GM19463 (cell line): ENCODE data around the gene DNAJC18.
"Not testable (repeated sequence)": the region's sequence is repeated elsewhere in the genome, so short reads cannot be mapped to it uniquely, and the experiment has no call there.

Experiments used
- ATAC-seq: cut with Tn5 transposase; IDR thresholded peaks from one replicate; pipeline ENCODE4 v1.9.1; 2021; ENCODE audit warnings: mild to moderate bottlenecking, moderate library complexity; ENCODE audit not compliant: unreplicated experiment

Gene DNAJC18

DNA sequence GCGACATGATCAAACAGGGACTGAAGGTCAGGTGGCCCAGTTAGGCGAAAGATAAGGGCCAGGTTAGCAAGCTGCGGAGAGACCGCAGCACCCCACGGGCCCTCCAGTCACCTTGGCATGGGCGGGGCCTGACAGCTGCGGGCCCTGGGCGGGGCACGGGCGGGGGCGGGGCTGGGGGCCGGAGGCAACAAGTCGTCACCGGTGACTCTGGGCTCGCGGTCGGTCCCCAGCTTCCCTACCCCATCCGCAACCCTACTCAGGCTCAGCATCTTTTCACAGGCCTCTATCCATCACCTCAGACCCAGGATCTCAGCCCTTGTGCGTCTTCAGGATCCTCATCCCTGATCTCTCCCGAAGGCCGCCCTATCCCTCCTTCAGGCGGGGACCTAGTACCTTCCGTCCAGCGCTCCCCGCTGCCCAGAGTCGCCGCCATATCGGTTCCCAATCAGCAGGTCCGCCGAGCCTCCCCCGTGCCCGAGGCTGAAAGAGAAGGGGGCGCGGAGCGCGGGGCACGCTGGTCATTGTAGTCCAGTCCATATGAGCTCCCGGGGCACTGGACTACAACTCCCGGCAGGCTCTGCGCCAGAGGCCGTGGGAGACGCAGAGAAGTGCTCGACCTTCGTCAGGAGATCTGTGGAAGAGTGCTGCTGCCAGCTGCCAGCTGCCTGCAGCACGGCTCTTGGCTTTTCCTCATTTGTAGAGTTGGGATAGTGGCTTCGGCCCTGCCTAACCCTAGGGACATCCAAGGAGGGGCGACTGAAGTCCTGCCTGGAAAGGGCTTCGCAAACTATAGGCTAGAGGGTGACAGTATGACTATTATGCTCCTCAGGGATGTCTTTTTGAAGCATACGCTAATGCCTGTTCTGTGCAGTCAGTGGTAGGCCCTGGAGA, at the start of gene DNAJC18:
Gene DNAJC18, minus strand, starts transcription at position 513 of the 891 bp plus-strand sequence. Its CDS starts 80 bp downstream, at position 433.
- ATAC-seq: peak; percentile 79

DNA sequence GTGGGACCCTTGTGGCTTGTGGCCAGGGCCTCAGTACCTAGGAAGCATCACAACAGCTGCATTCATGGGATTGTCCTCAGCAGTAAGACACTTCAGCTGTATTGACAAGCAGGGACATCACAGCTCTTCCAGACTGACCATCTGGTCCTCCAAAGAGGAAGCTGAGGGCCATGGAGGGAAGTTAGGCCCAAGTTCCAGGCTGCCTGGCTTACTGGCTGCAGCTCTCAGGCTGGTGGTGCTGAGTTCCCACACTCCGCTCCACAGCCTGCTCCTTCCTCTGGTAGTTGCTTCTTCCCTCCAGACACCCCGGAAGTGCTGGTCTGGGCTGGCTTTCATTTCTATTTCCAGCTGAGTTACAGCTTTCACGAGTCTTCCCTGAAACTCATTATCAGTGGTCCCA, 48.9 kb upstream of the DNAJC18 start:
- ATAC-seq: no peak

DNA sequence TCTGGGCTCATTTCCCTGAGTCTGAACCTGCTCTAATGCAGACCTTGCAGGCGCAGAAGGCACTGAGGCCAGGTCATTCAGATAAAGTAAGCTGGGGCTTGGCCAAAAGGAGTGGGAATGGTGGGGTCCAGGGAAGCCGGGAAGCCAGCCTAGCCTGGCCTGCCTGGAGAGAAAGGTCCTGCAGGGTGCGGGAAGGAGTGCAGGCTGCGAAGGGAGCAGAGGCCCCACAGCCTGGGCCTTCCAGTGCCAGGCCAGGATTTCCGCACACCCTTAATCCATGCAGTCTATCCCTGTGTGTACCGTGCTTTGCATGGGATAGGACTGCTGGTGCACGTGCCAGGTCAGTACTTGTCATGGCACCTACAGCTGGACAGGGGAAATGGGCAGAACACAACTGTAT, 46.9 kb upstream of the DNAJC18 start:
- ATAC-seq: no peak

DNA sequence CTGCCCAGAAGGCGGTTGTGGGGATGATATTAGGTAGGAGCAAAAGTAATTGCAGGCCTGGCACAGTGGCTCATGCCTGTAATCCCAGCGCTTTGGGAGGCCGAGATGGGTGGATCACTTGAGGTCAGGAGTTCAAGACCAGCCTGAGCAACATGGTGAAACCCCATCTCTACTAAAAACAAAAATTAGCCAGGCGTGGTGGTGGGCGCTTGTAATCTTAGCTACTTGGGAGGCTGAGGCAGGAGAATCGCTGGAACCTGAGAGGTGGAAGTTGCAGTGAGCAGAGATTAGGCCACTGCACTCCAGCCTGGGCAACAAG, 43.5 kb upstream of the DNAJC18 start:
- not testable (repeated sequence) for ATAC-seq

DNA sequence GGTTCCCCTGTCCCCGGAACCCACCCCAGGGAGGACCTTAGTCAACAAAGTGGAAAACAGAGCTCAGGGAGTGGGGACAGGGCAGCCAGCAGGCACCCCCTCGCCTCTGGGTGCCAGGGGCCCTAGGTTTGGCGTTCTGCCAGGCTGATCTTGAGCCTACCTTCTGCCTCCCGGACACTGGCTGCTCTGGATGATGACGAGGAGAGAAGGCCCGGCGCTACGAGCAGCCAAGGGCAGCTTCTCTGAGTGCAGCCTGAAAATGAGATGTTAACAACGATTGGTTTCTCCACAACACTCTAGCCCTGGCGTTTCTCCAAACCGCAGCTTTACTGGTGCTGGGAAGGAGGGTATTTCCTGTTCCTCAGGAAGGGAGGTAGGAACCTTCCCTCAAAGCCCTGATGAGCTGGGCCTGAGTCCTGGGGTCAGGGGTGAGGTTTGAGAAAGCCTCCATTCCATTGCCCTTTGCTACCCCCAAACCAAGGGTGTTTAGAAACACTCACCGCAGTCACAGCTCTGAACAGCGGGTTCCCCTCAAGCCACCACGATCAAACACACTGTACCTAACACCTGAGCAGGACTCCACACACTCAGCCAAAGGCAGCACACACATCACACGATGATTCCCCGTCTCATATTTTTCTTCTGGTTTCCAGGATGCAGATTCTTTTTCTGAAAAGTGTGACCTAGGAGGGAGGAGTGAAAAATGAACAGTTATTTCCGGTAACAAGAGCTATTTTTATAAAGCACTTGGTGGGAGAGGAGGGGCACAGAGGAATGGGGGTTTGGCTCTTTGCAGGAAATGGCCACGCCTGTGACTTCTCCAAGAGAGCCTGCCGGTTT, 42.9 kb upstream of the DNAJC18 start, which contains the start of gene STING1:
Gene STING1, minus strand, starts transcription at position 709 of the 840 bp plus-strand sequence. CDS start 1,054 bp downstream, outside the sequence.
- ATAC-seq: no peak

DNA sequence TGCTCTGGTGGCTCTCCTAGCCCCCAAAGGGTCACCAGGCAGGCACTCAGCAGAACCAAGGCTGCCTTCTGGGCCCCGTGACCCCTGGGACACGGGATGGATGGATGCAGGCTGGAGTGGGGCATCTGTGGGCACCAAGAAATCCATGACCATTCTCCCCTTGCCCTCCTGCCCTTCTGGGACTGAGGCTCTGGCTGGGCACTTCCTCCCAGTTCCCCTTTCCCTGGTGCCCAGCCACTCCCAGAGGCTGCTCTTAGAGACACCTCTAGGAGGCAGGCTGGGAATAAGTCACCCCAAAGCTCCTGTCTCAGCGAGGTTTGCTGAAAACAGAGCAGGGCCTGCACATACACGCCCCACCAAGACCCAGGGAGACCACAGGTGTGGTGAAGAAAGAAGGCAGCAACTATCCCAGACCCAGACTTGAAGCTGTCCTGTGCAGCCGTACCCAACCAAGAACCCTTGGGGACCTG, 42.3 kb upstream of the DNAJC18 start:
- ATAC-seq: no peak

DNA sequence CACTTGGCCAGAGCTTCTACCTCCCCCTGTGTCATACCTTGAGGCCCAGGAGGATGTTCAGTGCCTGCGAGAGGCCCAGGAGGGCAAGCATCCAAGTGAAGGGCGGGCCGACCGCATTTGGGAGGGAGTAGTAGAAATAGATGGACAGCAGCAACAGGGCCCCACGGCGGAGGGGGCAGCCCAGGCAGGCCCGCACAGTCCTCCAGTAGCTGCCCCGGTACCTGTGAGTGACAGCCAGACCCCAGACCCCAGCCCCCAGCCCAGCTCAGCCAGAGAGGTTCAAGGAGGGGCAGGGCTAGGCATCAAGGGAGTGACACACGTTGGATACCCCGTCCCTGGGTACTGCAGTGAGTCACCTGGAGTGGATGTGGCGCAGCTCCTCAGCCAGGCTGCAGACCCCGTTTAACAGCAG, 41.8 kb upstream of the DNAJC18 start:
- no peak for ATAC-seq

DNA sequence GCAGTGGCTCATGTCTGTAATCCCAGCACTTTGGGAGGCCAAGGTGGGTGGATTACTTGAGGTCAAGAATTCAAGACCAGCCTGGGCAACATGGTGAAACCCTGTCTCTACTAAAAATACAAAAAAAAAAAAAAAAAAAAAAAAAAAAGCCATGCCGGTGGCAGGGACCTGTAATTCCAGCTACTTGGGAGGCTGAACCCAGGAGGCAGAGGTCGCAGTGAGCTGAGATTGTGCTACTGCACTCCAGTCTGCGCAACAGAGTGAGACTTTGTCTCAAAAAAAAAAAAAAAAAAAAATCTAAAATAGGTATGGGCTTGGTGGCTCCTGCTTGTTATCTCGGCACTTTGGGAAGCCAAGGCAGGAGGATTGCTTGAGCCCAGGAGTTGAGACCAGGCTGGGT, 40.4 kb upstream of the DNAJC18 start:
- ATAC-seq: not testable (repeated sequence)

DNA sequence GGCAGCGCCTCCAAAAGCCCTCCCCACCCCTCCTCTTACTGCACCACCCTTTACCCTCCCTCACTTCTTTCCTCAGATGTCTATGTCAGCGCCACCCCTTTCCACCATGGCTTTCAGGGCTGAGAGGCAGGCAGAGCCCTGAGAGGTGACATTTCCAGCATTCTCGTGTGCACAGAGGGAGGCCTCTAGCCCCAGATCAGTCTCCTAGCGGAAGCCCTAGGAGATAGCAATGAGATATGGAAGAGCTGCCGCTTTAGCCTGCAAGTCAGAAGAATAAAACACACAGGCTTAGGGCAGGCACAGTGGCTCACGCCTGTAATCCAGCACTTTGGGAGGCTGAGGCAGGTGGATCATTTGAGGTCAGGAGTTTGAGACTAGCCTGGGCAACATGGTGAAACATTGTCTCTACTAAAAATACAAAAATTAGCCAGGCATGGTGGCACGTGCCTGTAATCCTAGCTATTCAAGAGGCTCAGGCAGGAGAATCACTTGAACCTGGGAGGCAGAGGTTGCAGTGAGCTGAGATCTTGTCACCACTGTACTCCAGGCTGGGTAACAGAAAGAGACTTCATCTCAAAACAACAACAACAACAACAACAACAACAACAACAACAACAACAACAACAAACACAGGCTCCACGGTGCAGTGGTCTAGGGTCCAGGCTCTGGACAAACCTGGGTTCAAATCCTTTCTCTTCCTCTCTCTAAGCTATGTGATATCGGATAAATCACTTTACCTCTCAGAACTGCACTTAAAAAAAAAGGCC, 39.5 kb upstream of the DNAJC18 start:
- ATAC-seq: not testable (repeated sequence)

DNA sequence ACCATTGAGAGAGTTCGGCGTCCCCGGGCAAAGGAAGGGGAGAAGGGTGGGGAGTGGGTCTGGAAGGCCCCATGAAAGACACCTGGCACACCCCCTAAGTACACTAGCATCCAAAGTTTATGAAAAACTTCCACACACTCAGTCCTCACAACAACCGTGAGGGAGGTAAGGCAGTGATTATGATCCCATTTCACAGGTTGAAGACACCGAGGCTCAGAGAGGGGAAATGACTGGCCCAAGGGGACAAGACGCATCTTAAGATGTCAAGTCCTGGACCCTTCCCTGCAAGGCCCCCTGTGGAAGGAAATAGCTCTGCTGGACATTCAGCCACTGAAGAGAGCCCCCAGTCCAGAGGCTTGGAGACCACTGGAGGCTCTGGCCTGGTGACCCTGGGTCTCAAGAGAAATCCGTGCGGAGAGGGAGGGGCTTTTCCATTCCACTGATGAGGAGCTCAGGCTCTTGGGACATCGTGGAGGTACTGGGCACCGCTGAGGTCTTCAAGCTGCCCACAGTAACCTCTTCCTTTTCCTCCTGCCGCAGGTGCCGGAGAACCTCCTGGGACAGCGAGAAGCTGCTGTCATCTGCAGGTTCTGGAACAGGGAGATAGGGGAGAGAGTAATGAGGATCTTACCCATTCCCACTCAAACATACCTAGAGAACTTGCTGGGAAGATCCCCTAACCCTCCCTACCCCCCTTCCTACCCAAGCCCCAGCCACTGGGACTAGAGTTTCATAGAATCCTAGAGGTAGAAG, 36.7 kb upstream of the DNAJC18 start:
- no peak for ATAC-seq

DNA sequence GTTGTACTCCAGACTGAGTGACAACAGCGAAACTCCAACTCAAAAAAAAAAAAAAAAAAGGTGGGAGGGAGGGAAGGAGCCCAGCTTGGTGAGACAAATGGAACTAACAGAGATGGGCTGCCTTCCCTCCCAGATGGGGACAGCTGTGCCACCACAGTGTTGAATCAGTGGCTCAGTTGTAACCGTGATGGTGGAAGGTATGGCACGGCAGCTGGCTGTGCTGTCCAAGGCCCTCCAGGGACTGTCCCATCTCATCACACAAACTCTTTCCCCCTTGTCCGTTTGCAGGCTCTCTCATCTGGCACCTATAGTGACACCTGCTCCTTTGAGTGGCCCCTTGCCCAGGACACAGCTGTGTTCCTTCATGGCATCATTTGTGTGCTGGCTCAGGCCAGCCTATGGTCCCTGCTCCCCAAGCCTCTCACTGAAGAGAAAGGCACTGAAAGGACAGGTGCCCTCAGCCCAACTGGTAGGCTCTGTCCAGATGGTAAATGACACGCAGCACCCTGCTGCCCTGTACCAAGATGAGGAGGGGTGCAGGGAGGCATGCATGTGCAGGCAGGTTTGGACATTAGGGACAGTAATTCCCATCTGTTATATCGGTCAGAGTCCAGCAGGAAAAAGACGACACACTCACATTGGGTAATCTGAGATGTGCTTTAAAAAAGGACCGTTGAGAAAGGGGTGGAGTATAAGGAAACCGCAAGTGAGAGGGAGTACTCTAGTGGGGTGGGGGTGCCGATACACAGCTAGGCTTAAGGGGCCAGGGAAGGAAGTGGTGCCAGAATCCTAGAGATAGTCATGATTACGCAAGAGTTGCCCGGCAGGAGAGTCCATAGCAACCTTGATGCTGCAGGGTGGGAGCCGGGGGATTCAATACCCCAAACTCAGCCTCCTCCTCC, 35.8 kb upstream of the DNAJC18 start:
- ATAC-seq: no peak

DNA sequence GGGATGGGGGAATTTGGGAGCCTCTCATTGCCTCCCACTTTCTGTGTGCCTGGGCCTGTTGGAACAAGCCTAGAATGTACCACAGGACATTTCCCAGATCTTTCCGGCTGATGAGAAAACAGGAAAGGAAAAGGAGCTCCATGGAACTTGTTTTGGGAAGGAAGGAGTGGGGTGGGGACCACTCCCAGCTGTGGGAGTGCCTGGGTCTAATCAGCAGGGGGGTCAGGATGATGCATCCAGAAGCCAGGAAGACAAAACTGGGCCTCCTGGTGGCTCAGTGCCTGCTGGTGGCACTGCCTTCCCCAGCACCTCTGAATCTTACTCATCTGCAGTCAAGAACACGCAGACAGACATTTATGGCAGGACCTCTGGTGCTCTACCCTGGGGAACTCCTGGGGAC, 34.2 kb upstream of the DNAJC18 start:
- ATAC-seq: no peak

DNA sequence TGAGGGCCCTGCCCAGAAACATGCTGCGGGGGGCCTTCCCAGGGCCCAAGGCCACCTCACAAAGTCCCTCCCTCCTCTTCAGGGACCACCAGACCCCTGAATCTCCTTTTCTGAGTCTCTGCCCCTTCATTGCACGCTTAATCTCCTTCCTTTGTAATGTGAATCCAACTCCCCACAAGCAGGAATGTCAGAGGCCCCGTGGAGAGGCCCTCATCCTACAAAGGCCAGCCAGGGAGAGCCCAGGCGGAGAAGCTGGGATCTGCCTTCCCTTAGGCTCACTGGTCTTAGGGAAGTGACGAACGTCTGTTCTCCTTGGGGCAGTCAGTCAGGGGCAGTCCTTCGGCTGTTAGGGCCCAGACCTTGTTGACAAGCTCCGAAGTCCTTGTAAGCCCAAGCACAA, 33.8 kb upstream of the DNAJC18 start:
- no peak for ATAC-seq

DNA sequence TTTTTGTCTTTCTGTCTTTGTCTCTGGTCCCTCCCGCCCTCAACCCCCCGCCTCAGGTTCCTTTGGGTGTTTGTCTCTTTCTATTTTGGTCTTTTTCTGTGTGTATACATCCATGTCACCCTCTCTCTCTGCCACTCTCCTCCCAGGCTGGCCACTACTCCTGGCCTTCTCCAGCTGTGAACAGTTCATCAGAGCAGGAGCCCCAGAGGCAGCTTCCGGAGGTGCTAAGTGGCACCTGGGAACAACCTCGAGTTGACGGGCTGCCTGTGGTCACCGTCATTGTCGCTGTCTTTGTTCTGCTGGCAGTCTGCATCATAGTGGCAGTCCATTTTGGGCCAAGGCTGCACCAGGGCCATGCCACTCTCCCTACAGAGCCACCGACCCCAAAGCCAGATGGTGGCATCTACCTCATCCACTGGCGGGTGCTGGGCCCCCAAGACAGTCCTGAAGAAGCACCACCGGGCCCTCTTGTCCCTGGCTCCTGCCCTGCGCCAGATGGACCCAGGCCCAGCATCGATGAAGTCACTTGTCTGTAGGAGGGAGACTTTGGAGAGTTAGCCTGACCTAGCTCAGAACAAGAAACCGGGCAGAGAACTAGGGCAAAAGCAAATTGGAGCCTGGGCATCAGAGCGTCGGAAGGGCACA, 33.2 kb upstream of the DNAJC18 start:
- no peak for ATAC-seq

DNA sequence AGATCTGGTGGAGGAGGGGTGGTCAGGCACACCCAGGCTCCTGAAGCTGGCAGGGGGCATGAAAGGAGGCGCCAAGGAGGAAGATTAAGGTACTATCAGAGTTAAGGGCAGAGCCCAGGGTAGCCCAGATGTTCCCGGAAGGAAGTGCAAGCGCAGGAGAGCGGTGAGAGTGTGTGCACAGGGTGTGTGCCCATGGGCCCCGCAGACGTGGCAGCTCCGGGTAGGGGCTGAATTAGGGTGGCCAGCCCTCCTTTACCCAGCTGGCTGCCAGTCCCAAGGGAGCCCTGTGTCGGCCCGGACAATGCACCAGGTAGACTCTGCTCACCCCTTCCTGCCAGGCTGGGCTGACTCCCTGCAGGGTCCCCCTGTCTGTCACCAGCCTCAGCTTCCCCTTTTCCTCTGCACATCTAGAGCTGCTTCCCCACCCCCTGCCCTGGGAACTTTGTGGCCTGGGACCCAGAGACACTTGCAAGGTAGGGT, 31.5 kb upstream of the DNAJC18 start, which contains the start of gene SMIM33:
Gene SMIM33, plus strand, starts transcription at position 184 of the 480 bp plus-strand sequence. Its CDS starts 118 bp downstream, at position 302.
- ATAC-seq: no peak

DNA sequence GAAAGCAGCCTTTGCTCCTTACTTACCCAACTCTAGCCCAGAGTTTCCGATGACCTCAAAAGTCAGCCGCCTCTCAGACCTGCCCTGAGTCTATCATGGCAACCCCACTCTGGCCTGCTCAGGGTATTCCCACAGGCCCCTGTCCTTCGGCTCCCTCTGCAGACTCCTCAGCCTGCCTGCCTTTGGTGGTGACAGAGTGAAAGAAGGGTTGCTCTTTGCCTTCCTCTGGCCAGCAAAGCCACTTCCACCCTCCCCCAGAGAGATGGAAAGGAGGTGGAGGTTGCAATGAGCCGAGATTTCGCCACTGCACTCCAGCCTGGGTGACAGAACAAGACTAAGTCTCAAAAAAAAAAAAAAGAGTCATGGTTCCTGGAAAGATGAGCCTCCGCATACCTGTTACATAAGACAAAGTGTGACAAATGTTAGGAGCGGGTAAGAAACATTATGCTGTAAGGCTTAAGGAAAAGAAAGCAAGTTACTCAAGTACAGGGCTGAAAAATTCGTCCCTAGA, 29.2 kb upstream of the DNAJC18 start:
- ATAC-seq: no peak

DNA sequence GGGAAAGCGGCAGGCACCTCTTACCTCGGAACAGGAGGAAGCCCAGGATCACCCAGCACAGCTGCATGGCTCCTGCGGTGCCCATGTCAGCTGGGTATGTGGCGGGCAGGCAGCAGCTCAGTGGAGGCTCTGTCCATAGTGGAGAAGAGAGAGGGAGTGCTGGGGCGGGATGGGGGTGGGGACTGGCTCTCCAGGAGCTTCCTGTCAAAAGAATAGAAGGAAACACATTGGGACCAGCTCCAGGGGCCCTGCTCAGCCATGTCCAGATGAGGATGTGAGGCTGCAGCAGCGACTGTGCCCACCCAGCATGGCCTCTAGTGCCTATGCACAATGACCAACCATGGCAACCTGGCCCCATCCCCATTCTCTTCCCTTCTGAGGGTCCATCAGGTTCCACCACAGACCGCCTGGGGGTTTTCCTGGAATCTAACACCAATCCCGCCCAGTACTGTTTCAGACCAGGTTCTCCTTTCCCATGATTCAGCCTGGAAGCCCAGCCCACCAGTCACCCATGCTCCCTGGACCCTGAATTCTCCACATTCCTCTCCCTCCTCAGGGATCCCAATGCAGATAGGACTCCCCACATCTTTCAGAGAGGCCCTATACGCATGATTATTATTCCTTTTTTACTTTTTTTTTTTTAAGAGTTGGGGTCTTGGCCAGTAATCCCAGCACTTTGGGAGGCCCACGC, 23.4 kb upstream of the DNAJC18 start, which contains the start of gene ECSCR:
Gene ECSCR, minus strand, starts transcription at position 158 of the 691 bp plus-strand sequence. Its CDS starts 73 bp downstream, at position 85.
- ATAC-seq: no peak
